DOHH2 (cell line): Measurements from ENCODE around the gene GOLGA6C.

ENCODE experiments used
- H3F3A ChIP-seq: fragments of 200-600 bp; sonication (generic), shearing (Covaris generic); 2 replicates; pipeline ENCODE4 v1.6.0; 2016; ENCODE audit warnings: antibody characterized with exemption, mild to moderate bottlenecking; ENCODE audit not compliant: control insufficient read depth, insufficient read depth
- H3K27ac ChIP-seq: fragments of 200-600 bp; sonication (generic); 2 replicates; pipeline ENCODE4 v1.5.1; 2014; ENCODE audit warnings: low read depth, mild to moderate bottlenecking, low read length, moderate library complexity
- H3K27me3 ChIP-seq: fragments of 200-600 bp; sonication (generic); 2 replicates; pipeline ENCODE4 v1.6.1; 2014; ENCODE audit warnings: mild to moderate bottlenecking, low read length, mixed read lengths; ENCODE audit not compliant: control insufficient read depth
- H3K36me3 ChIP-seq: fragments of 200-600 bp; sonication (generic); 2 replicates; pipeline ENCODE4 v1.6.1; 2014; ENCODE audit warnings: mild to moderate bottlenecking, low read length, moderate library complexity, mixed read lengths; ENCODE audit not compliant: control insufficient read depth
- H3K4me1 ChIP-seq: fragments of 200-600 bp; sonication (generic); 2 replicates; pipeline ENCODE4 v1.6.1; 2014; ENCODE audit warnings: mild to moderate bottlenecking, low read length, mixed read lengths; ENCODE audit not compliant: control insufficient read depth
- H3K4me2 ChIP-seq: fragments of 200-600 bp; sonication (generic); 2 replicates; pipeline ENCODE4 v1.6.0; 2014; ENCODE audit warnings: mild to moderate bottlenecking, low read length, moderate library complexity
- H3K4me3 ChIP-seq: fragments of 200-600 bp; sonication (generic); 2 replicates; pipeline ENCODE4 v1.5.1; 2014; ENCODE audit warnings: mild to moderate bottlenecking, low read length, mixed read lengths
- H3K79me2 ChIP-seq: fragments of 200-600 bp; sonication (generic); 2 replicates; pipeline ENCODE4 v1.6.1; 2014; ENCODE audit warnings: mild to moderate bottlenecking, low read length, mixed read lengths; ENCODE audit not compliant: control insufficient read depth
- H3K9me2 ChIP-seq: fragments of 200-600 bp; sonication (generic); replicated peaks from 2 replicates; pipeline ENCODE4 v1.6.1; 2014; ENCODE audit warnings: mild to moderate bottlenecking, low read length, mixed read lengths; ENCODE audit not compliant: control insufficient read depth
- H3K9me3 ChIP-seq: fragments of 200-600 bp; sonication (generic); 2 replicates; pipeline ENCODE4 v1.6.1; 2014; ENCODE audit warnings: antibody characterized with exemption, low read length, mixed read lengths; ENCODE audit not compliant: control insufficient read depth, insufficient read depth
- H4K20me1 ChIP-seq: fragments of 200-600 bp; sonication (generic); 2 replicates; pipeline ENCODE4 v1.6.0; 2014; ENCODE audit warnings: low read depth, mild to moderate bottlenecking, antibody characterized with exemption, low read length, moderate library complexity; ENCODE audit not compliant: control insufficient read depth, insufficient read depth
- EZH2phosphoT487 ChIP-seq: fragments of 200-600 bp; sonication (generic); IDR thresholded peaks from 2 replicates; pipeline ENCODE4 v1.6.1; 2017; ENCODE audit warnings: borderline replicate concordance, mild to moderate bottlenecking, antibody characterized with exemption, low read length, moderate library complexity, mixed read lengths
- TF ChIP-seq, protein P1 (sequence below): fragments of 200-600 bp; sonication (generic); IDR thresholded peaks from one replicate; pipeline ENCODE4 v1.5.1; 2014; ENCODE audit warnings: antibody characterized with exemption, mild to moderate bottlenecking, low read depth, low read length; ENCODE audit not compliant: poor library complexity, severe bottlenecking

GOLGA6C gene

DNA sequence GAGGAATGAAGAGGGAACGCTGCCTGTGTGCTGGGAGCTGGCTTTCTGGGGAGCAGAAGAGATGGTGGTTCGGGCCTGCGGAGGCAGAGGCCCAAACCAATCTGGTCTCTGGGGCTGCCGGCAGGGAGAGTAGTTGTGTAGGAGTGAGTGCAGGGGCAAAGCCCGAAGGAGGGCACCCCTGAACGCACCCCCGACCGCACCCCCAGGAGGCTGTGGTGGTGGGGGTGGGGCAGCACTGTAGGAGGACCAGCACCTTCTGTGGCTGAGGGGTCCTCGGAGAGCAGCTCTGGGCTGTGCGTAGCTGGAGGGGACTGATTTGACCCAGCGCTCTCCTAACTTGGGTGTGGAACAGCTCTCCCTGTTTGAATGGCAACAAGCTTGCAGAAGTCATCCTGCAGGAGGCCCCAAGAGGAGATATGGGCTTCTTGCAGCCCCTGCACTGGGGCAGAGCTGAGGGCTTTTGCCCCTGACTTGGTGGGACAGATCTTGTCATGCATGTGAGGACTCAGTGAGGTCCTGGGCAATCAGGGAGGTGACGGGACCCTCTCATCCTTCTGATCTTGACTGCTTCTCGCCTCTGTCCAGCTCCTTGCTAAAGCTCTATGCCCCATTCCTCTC lies 30.4 kb upstream of the GOLGA6C start:
- Histone ChIP-seq H3K9me3 (no peaks in the 10 kb centered on the region), H3K9me2 (no peaks in the 10 kb centered on the region), H3K27ac (no peak overlapping the region), H4K20me1 (no peaks in the 10 kb centered on the region; the same call in 1 of the 2 replicates), H3K4me3 (no peak overlapping the region), H3K27me3 (peaks cover 17% of the 10 kb centered on the region; the same call in 1 of the 2 replicates), H3F3A (no peaks in the 10 kb centered on the region), H3K79me2 (no peaks in the 10 kb centered on the region), H3K36me3 (no peaks in the 10 kb centered on the region), H3K4me2 (no peak overlapping the region), H3K4me1 (no peaks in the 10 kb centered on the region)
- no peak for TF ChIP-seq EZH2phosphoT487
- TF ChIP-seq, protein P1, sequence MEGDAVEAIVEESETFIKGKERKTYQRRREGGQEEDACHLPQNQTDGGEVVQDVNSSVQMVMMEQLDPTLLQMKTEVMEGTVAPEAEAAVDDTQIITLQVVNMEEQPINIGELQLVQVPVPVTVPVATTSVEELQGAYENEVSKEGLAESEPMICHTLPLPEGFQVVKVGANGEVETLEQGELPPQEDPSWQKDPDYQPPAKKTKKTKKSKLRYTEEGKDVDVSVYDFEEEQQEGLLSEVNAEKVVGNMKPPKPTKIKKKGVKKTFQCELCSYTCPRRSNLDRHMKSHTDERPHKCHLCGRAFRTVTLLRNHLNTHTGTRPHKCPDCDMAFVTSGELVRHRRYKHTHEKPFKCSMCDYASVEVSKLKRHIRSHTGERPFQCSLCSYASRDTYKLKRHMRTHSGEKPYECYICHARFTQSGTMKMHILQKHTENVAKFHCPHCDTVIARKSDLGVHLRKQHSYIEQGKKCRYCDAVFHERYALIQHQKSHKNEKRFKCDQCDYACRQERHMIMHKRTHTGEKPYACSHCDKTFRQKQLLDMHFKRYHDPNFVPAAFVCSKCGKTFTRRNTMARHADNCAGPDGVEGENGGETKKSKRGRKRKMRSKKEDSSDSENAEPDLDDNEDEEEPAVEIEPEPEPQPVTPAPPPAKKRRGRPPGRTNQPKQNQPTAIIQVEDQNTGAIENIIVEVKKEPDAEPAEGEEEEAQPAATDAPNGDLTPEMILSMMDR: no peak

DNA sequence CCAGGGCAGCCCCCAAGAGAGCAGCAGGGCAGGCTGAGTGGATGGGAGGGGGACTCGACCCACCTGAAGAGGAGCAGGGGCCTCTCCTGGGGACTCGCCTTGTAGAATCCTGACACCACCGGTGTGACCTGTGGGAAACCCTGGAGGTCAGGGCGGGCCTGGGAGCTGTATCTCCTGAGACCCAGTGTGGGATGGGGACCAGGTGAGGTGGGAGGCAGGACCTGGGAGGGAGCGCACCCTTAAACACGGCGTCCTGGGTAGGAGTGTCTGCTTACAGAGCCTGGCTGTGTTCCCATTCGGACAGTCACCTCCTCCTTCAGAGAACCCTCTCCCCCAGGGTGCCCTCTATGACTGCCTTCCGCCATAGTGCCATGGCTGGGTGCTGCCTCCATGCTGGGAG lies 29.3 kb upstream of the GOLGA6C start:
- no peak overlapping the region for H3K4me3 ChIP-seq
- H3K4me2 ChIP-seq: no peak overlapping the region
- no peaks in the 10 kb centered on the region for H3K9me3 ChIP-seq
- peaks cover 17% of the 10 kb centered on the region; the same call in 1 of the 2 replicates for H3K27me3 ChIP-seq
- TF ChIP-seq, protein P1: no peak
- TF ChIP-seq EZH2phosphoT487: no peak
- no peaks in the 10 kb centered on the region for H3K9me2 ChIP-seq
- H4K20me1 ChIP-seq: no peaks in the 10 kb centered on the region; the same call in 1 of the 2 replicates
- H3K79me2 ChIP-seq: no peaks in the 10 kb centered on the region
- H3F3A ChIP-seq: no peaks in the 10 kb centered on the region
- no peaks in the 10 kb centered on the region for H3K4me1 ChIP-seq
- no peak overlapping the region for H3K27ac ChIP-seq
- no peaks in the 10 kb centered on the region for H3K36me3 ChIP-seq

DNA sequence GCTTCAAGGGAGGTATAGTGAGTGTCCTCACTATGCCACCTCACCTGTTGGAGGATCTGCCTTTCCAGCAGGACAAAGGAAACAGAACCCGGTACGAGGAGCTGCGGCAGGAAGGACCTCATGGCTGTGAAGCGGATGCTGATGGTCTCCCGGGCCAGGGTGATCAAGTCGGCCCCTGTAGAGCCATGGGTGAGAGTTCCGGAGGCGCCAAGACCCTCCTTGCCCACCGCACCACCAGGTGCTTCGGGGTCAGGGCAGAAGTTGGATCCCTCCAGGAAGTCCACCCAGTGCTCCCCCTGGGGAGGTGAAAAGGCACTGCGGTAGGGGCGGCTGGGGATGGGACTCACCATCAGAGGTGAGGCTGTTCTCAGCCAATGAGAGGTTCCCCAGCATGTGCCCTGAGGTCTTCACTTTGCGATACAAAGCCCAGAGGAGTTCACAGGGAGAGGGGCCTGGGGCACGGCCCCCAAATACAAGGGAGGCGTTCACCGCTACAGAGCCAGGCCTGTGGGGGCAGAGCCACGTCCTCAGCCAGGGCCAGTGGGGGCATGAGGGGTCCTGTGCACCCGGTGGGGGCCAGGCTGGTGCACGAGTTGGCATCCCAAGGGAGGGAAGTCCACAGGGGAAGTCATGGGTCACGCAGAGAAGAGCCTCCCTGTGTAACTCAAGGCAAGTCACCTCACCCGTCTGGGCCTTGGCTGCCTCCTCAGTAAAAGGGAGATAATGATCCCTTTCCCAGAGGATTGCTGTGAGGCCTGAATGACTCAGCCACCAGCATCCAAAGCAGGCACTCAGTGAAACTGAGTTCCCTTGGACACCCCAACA lies 28.7 kb upstream of the GOLGA6C start:
- no peak overlapping the region for H3K27ac ChIP-seq

More for the DNA sequence above, 28.7 kb upstream of the GOLGA6C start:
- H3K4me3 ChIP-seq: no peak overlapping the region
- H3K79me2 ChIP-seq: no peaks in the 10 kb centered on the region
- H3K9me3 ChIP-seq: no peaks in the 10 kb centered on the region
- H3K27me3 ChIP-seq: peaks cover 17% of the 10 kb centered on the region; the same call in 1 of the 2 replicates
- no peaks in the 10 kb centered on the region; the same call in 1 of the 2 replicates for H4K20me1 ChIP-seq
- no peaks in the 10 kb centered on the region for H3K36me3 ChIP-seq
- no peak for TF ChIP-seq EZH2phosphoT487
- TF ChIP-seq, protein P1: no peak
- no peaks in the 10 kb centered on the region for H3F3A ChIP-seq
- no peak overlapping the region for H3K4me2 ChIP-seq
- H3K9me2 ChIP-seq: no peaks in the 10 kb centered on the region
- no peaks in the 10 kb centered on the region for H3K4me1 ChIP-seq
